ENCODE measurements around the gene INPP5F. TPM values are rescaled to one million over a fixed set of nuclear protein-coding genes. Genes with fewer than 3 reads are reported as not detected.

The INPP5F gene
- total RNA-seq, 1 experiment from 2014 or later, result 14.9 TPM

DNA sequence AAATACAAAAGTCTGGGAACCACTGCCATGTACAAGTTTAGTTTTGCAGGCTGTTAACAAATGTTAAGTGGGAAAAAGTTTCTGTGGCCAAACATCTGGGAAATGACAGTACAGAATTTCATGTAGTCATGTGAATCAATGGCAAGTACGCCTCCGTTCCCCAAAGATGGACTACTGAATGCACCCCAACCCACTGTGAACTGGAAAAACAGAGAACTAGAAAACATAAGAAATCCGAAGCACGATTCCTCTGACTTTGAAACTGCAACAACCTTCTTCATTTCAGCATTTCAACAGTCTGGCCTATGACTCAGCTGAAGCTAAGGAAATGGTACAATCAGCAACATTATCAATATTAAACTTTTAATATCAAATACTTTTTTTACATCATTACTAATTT lies 105.0 kb downstream of the INPP5F start:
- H3K27ac Mint-ChIP-seq (ENCODE audit: low read depth, unreplicated experiment), result no peak overlapping the region
- H3K9me3 Mint-ChIP-seq (ENCODE audit: unreplicated experiment), result no peaks in the 10 kb centered on the region
- TF ChIP-seq, protein P1, sequence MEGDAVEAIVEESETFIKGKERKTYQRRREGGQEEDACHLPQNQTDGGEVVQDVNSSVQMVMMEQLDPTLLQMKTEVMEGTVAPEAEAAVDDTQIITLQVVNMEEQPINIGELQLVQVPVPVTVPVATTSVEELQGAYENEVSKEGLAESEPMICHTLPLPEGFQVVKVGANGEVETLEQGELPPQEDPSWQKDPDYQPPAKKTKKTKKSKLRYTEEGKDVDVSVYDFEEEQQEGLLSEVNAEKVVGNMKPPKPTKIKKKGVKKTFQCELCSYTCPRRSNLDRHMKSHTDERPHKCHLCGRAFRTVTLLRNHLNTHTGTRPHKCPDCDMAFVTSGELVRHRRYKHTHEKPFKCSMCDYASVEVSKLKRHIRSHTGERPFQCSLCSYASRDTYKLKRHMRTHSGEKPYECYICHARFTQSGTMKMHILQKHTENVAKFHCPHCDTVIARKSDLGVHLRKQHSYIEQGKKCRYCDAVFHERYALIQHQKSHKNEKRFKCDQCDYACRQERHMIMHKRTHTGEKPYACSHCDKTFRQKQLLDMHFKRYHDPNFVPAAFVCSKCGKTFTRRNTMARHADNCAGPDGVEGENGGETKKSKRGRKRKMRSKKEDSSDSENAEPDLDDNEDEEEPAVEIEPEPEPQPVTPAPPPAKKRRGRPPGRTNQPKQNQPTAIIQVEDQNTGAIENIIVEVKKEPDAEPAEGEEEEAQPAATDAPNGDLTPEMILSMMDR (IDR thresholded peaks at IDR 0.05; ENCODE audit: unreplicated experiment), result no peak
- H3K36me3 Mint-ChIP-seq (ENCODE audit: insufficient read depth, unreplicated experiment), result peaks cover 97% of the 10 kb centered on the region
- ChIA-PET CTCF (interaction anchor here (1.9 kb wide), 1 partner anchor 80 kb away, joined by 11 read pairs; no protein-coding TSS in a partner anchor), POLR2A (interaction anchor here (0.8 kb wide), 1 partner anchor 180 kb away, joined by 3 read pairs; the partner anchor contains the start of gene BAG3)
- no peaks in the 10 kb centered on the region for H3K4me1 Mint-ChIP-seq (ENCODE audit: insufficient read depth, unreplicated experiment)
- BruUV-seq (replicated peaks), result TSS peak; percentile 20
- no peak overlapping the region for H3K4me3 Mint-ChIP-seq (ENCODE audit: unreplicated experiment)
- DNase-seq (ENCODE audit: unreplicated experiment), result no peak
- H3K27me3 Mint-ChIP-seq (ENCODE audit: insufficient read depth, unreplicated experiment), result no peaks in the 10 kb centered on the region
- intact Hi-C loops (cut with micrococcal nuclease), result no loop called here

DNA sequence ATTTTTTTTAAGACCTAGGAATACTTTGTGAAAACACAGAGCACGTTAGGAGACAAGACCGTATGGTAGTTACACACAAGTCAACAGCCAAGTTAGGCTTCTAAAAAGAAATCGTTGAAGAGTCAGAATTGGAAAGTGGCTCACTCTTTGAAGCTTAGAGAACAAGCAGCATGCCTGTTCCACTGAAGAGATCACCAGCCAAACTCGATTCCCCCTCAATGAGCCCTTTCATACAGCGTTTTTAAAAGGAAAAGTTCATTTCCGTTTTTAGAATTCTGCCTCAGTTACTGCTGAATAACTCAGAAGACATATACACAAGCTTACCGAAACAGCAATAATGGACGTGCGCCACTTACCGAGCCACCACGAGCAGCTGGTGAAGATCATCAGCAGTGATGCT lies 105.8 kb downstream of the INPP5F start:
- no peak overlapping the region for H3K4me3 Mint-ChIP-seq (ENCODE audit: unreplicated experiment)
- intact Hi-C loops (cut with micrococcal nuclease), result no loop called here
- POLR2A ChIA-PET, result interaction anchor here (1.0 to 1.4 kb wide), 3 partner anchors 9 to 145 kb away, joined by 3 to 4 read pairs (median 3); no protein-coding TSS in a partner anchor
- no peaks in the 10 kb centered on the region for H3K4me1 Mint-ChIP-seq (ENCODE audit: insufficient read depth, unreplicated experiment)
- H3K36me3 Mint-ChIP-seq (ENCODE audit: insufficient read depth, unreplicated experiment), result peaks cover 100% of the 10 kb centered on the region
- no peaks in the 10 kb centered on the region for H3K27me3 Mint-ChIP-seq (ENCODE audit: insufficient read depth, unreplicated experiment)
- CTCF ChIA-PET, result interaction anchor here (0.6 to 1.9 kb wide), 2 partner anchors 31 to 81 kb away, joined by 3 to 11 read pairs; no protein-coding TSS in a partner anchor
- no TSS peak for BruUV-seq (replicated peaks)
- TF ChIP-seq, protein P1 (IDR thresholded peaks at IDR 0.05; ENCODE audit: unreplicated experiment), result no peak
- no peak for DNase-seq (ENCODE audit: unreplicated experiment)
- H3K9me3 Mint-ChIP-seq (ENCODE audit: unreplicated experiment), result no peaks in the 10 kb centered on the region
- H3K27ac Mint-ChIP-seq (ENCODE audit: low read depth, unreplicated experiment), result no peak overlapping the region

DNA sequence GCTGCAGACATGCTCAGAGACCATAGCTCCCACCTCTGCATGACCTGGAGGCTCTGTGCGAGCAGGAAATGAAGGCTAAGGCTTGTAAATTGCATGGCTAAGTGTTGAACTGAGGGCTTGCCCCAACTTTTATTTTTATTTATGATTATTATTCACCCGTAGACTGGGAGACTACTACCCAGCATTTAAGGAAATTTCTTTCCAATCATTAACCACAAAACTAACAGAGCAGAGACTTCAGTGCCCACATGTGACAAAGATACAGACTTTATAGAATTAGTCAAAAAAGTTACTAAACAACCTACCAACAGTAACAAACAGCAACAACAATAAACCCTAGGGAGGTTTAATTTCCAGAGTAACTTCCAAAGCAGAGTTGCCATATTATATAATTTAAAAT lies 107.1 kb downstream of the INPP5F start:
- Mint-ChIP-seq H3K4me1 (ENCODE audit: insufficient read depth, unreplicated experiment) (no peaks in the 10 kb centered on the region), H3K27ac (ENCODE audit: low read depth, unreplicated experiment) (peak overlapping the region; percentile 66)
- intact Hi-C loops (cut with micrococcal nuclease), result no loop called here

DNA sequence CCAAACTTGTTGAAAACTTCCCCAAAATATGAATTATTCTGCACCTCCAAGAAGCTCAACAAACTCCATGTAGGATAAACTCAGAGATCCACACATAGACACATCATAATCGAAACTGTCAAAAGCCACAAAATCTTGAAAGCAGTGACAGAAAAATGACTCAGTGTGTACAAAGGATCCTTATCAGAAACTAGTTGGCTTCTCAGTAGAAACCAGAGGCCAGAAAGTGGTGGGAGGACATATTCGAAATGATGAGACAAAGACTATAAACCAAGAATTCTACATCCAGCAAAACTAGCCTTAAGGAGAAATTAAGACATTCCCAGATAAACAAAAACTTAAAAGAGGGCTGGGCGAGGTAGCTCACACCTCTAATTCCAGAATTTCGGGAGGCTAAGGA lies 108.3 kb downstream of the INPP5F start:
- ChIA-PET POLR2A (no interaction called here), CTCF (interaction anchor here (1.0 kb wide), 1 partner anchor 84 kb away, joined by 4 read pairs; no protein-coding TSS in a partner anchor)
- Mint-ChIP-seq H3K36me3 (ENCODE audit: insufficient read depth, unreplicated experiment) (peaks cover 100% of the 10 kb centered on the region), H3K27ac (ENCODE audit: low read depth, unreplicated experiment) (peak overlapping the region; percentile 66), H3K27me3 (ENCODE audit: insufficient read depth, unreplicated experiment) (no peaks in the 10 kb centered on the region), H3K4me1 (ENCODE audit: insufficient read depth, unreplicated experiment) (no peaks in the 10 kb centered on the region), H3K9me3 (ENCODE audit: unreplicated experiment) (no peaks in the 10 kb centered on the region), H3K4me3 (ENCODE audit: unreplicated experiment) (no peak overlapping the region)
- BruUV-seq (replicated peaks), result no TSS peak
- DNase-seq (ENCODE audit: unreplicated experiment), result no peak
- intact Hi-C loops (cut with micrococcal nuclease), result no loop called here
- TF ChIP-seq, protein P1 (IDR thresholded peaks at IDR 0.05; ENCODE audit: unreplicated experiment), result no peak

More for the DNA sequence above, 107.1 kb downstream of the INPP5F start:
- no peak overlapping the region for H3K4me3 Mint-ChIP-seq (ENCODE audit: unreplicated experiment)
- DNase-seq (ENCODE audit: unreplicated experiment), result no peak
- no peaks in the 10 kb centered on the region for H3K27me3 Mint-ChIP-seq (ENCODE audit: insufficient read depth, unreplicated experiment)
- CTCF ChIA-PET, result interaction anchor here (0.9 kb wide), 1 partner anchor 27 kb away, joined by 5 read pairs; no protein-coding TSS in a partner anchor
- no peaks in the 10 kb centered on the region for H3K9me3 Mint-ChIP-seq (ENCODE audit: unreplicated experiment)
- TF ChIP-seq, protein P1 (IDR thresholded peaks at IDR 0.05; ENCODE audit: unreplicated experiment), result no peak
- BruUV-seq (replicated peaks), result no TSS peak
- POLR2A ChIA-PET, result interaction anchor here (0.9 to 1.4 kb wide), 2 partner anchors 8 to 16 kb away, joined by 3 to 4 read pairs; no protein-coding TSS in a partner anchor
- H3K36me3 Mint-ChIP-seq (ENCODE audit: insufficient read depth, unreplicated experiment), result peaks cover 100% of the 10 kb centered on the region
